Activated T-cell treated with anti-CD3 and anti-CD28 coated beads for 4 hours (primary cell): ENCODE data around the gene PSG7.
"Not testable (repeated sequence)": the region's sequence is repeated elsewhere in the genome, so short reads cannot be mapped to it uniquely, and the experiment has no call there.

Experiments used
- DNase-seq: peaks from one replicate; pipeline ENCODE4 v3.0.0-alpha.2; 2020

Gene PSG7

DNA sequence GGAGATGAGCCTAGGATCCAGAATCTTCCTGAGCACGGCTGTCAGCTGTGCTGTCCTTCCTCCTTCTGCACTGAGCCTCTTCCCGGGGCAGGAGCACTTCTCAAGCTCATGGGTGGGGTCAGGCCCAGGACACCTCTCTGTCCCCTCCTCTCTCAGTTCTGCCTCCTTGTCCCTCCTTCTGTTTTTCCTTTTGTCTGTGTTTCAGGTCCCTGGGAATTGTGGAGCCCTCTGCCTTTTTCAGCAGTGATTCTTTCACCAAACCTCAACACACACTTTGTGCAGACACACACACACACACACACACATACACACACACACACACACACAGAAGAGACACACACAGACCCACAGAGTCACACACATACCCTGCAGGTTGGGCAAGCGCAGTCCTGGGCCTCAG is at the start of gene PSG7:
Gene PSG7 (minus strand): TSS at position 101 of the 400 bp plus-strand sequence. CDS start 131 bp downstream, outside the sequence.
- not testable (repeated sequence) for DNase-seq

DNA sequence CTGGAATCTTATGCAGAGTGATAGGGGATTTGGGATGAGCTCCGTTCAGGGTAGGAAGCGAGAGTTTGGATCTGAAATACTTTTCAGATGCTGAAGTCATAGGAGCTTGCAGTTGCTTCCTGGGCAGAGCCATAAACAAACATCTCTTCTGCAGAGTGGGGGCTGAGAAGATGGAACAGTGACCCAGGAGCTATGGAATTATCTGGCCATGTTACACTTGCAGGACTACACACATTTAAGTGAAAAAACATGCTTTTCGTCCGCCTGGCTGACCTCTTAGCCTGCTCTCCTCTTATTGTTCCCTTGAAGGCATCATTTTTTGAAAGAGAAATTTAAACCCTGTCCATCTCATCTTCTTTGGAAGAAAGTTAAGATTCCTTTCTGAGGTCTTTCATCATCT is 48.6 kb upstream of the PSG7 start:
- no peak for DNase-seq

DNA sequence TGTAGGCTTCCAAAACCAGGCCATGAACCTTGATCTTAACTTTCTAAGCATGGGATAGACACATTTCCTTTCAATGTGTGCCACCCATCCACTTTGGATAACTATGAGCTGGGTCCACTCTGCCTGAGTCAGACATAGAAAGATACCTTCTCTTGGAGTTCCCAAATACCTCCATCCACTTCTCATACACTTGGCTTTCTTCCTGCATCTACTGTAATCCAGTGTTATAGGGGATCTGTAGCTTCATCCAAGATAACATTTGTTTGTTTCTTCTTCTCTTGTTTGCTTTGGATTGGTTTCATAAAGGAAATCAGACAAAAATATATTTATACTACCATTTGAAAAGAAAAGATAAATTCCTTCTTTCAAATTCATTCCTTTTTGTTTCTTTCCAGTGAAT is 45.1 kb upstream of the PSG7 start:
- not testable (repeated sequence) for DNase-seq

DNA sequence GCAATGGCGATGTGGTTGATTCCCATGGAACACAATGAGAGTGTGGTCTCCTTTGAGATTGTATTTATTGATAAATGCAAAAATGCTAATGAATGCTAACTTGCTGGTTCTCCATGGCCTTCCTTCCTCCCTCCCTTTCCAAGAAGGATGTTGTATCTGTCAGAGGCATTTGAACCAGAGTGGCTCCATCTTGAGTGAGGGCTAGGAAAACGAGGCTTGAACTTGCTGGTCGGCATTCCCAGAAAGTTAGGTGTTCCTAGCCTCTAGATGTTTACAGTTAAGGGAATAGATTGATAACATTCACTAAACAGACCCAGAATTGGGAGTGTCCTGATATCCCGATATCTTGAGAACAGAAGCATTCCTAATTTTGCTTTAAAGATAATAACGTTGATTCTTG is 34.4 kb upstream of the PSG7 start:
- DNase-seq, result not testable (repeated sequence)

DNA sequence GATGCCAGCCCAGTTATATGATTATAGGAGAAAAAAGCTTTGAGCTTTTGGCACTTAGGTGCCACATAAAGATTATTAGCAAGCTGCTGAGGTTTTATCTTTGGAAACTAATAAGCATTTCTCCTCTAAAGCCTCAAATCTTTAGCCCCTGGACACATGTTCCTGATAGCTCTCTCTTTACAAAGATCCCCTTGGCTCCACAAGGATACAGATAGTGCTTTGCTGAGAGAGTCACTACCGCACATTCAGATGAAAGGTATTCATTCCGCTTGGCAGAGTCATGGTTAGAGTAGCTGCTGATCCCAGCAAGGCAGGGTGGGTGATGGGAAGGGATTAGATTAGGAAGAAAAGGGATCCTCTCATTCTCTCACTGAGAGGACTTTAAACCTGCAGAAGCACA is 28.2 kb upstream of the PSG7 start:
- no peak for DNase-seq

DNA sequence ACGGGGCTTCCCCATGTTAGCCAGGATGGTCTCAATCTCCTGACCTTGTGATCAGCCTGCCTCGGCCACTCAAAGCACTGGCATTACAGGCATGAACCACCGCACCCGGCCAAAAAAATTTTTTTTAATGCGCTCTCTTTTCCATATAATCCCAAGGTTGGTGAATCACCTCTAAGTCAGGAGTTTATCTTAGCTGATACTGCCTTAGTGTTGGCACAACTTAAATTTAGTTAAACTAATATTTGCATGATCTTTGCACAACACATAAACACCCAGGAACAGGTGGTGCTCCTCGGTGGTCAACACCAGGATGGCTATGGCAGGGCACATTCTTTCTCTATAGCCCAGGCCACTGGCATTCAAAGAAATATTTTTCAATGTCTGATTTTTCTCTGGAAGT is 24.1 kb upstream of the PSG7 start:
- no peak for DNase-seq

DNA sequence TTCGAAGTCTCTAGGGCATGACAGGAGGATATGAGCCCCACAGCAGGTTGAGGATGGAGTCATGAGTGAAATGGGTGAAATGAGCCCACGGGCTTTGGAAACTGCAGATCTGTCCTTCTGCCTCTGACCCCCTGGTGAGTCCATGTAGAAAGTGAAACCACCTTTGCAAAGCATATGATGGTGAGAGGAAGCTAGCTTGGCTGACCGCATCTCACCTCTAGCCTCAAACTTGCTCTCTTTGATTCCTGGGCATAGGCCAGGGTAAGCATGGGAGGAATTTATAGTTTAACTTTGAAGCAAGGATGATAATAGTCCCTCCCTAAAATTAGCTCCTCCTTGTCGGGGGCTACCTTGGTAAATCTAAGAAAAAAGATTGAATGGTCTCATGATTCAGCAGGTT is 15.1 kb upstream of the PSG7 start:
- not testable (repeated sequence) for DNase-seq

DNA sequence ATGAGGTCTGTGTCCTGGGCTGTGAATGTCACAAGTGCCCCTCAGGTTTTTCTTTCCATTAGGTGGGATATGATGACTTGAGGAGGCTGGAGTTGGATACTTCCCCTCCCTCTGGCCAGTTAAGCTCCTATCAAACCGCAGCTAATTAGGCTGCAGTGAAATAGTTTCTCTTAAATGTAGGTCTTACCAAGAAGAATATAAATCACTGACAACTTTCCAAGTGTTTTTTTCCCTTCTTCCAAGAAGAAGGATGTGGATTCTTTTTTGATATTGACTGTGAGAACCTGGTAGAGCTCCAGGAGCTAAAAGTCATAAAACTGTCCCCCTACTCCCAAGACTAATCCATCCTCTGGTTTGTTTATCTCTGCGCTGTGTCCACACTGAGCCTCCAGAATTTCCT is 14.5 kb upstream of the PSG7 start:
- DNase-seq, result not testable (repeated sequence)

DNA sequence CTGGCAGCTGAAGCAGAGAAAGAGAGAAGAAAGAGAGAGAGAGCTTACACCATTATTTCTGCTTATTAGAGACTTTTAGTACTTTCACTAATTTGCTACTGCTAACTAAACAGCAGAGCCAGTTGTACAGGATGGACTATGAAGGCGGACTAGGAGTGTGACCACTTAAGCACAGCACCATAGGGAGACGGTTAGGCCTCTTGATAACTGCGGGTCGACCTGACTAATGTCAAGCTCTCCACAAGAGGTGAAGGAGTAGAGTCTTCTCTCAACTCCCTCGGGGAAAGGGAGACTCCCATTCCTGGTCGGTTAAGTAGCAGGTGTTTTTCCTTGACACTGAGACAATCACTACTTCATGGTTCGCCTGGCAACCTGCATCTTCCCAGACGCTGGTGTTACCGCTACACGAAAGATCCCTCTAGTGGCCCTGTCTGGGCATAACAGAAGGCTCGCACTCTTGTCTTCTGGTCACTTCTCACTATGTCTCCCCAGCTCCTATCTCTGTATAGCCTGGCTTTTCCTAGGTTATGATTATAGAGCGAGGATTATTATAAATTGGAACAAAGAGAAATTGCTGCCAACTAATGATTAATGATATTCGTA is 5.3 kb upstream of the PSG7 start:
- no peak for DNase-seq

DNA sequence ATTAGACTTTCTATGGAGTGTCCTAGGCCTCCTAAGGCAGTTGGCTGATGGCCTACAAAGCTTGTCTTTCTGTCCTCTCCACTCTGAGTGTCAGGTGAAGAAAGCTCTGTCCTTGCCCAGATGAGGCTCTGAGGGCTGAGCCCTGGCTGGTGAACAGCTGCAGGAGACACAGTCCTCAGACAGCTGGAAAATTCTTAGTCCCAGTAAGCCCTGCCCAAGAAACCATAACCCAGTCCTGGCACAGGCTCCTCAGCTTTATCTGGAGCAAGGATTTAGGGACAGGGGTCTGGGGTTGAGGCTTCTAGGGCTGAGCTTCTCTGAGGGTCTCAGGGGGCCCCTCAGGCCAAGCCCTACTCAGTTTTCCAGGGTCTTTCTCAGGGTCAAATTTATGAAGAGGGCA is 2.3 kb downstream of the PSG7 start:
- not testable (repeated sequence) for DNase-seq

DNA sequence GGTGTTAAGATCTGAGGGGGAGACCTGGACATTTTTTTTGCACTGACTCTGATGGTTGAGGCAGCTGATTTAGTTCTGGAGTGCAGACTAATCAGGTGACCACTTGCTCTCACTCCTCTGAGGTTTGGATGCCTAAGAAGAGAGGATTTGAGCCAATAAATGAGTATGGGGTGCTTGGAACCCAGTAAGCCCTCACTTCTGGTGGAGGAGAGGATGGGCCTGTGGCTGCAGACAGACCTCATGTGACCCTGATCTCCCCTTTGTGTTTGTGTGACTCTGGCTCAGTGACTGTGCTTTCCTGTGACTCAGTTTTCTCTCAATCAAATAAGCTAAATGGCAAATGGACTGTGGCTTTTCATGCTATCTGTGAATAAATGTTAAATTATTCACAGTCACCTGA is 2.8 kb downstream of the PSG7 start:
- not testable (repeated sequence) for DNase-seq

DNA sequence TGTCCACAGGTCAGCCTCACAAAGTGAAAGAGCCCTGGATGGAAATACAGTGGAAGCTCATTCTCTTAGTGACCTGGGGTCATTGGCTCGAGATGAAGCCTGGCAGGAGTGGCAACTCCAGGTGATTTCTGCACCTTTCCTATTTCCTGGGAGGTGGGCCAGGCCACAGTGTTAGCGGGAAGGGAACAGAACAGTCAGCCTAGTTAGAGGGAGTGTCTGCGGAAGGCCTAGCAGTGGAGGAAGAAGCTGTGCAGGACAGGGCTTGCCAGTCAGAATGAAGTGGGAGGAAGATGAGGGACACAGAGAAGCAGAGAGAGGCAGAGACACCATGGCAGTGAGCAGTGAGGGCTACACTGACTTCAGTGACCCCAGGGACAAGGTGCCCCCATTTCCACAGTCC is 3.6 kb downstream of the PSG7 start:
- not testable (repeated sequence) for DNase-seq

DNA sequence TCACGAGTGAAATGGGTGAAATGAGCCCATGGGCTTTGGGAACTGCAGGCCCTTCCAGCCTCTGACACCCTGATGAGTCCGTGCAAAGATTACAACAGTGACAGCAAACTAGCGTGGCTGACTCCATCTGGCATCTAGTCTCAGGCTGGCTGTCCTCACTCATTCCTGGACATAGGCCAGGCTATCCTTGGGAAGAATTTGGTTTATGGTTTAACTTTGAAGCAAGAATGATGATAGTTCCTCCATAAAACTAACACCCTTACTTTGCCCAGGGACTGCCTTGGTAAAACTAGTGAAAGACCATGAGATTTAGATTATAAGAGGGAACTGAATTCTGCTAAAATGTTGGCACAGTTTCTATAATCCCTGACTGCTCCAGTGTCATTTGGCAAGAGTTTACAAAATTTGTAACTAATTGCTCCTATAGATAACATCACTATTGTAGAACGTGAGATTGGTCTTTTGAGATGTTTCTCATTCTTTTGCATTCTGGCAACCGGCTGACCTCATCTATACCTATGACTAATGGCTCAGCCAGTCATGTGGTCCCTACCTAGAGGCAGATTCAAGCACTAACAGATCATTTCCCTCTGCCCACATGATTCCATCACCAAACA is 4.4 kb downstream of the PSG7 start:
- not testable (repeated sequence) for DNase-seq

DNA sequence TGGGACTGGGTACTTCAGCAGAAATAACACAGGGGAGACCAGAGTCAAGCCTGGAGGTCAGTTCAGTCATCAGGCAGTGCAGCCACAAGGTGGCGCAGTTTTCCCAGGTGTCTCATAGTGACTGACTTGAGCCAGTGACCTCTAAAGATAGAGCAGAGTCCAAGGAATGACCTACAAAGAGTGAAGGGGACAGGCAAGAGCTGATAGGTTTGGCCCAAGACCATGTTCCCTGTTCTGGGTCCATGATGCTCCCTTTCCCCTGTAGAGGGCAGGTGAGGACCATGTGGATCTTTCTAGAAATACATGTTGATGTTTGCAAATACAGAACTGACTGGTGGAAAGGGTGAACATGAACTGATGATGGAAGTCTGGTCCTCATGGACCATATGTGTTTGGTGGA is 6.8 kb downstream of the PSG7 start:
- not testable (repeated sequence) for DNase-seq

DNA sequence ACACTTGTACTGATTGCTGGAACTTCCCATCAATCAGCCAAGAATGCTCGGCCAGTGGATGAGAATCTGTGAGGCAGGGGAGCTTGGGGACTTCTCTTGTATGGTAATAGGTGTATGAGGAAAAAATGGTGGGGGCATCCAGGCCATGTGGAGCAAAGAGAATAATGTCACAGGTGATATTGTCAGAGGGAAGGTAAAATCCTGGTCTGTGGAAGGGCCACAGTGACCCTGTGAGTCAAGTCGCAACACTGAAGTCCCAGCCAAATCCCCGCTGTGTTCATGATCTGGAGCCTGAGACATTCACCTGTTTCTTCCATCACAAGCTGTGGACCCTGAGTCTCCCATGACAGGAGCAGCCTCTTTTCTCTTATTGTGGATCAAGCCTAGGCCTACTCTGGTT is 8.1 kb downstream of the PSG7 start:
- no peak for DNase-seq

DNA sequence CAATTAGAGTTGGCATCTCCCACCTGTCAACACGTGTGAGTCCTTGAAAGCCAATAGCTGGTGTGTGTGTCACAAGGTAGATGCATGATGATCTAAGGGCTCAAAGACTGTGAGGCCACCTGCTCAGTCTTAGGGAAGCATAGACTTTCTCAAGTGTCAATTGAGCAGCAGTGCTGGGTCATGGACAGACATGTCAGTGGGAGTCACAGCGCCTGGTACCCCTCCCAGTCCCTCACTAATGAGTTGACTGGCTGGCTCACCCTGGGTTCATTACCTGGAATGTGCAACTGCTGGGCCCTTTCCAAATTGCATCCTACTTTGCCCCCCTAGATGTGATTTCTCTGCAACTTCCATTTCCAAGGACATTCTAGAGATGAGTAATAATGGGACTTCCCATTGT is 10.2 kb downstream of the PSG7 start:
- DNase-seq, result no peak

DNA sequence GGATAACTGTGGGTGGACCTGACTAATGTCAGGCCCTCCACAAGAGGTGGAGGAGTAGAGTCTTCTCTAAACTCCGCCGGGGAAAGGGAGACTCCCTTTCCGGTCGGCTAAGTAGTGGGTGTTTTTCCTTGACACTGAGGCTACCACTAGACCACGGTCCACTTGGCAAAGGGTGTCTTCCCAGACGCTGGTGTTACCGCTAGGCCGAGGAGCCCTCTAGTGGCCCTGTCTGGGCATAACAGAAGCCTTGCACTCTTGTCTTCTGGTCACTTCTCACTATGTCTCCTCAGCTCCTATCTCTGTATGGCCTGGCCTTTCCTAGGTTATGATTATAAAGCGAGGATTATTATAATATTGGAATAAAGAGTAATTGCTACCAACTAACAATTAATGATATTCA is 13.9 kb downstream of the PSG7 start:
- DNase-seq, result not testable (repeated sequence)

DNA sequence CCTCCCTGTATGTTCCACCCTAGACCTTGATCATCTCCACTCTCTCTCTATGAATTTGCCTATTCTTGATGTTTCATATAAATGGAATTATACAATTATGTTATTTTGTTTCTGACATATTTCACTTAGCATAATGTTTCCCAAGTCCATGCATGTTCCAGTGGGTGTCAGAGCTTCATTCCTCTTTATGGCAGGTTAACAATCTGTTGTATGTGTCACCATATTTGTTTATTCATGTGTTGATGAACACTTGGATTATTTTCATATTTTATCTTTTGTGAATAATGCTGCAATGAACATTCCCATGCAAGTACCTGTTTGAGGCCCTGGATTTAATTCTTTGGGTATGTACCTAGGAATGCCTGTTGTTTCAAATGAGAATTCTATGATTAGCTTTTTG is 16.0 kb downstream of the PSG7 start:
- not testable (repeated sequence) for DNase-seq

DNA sequence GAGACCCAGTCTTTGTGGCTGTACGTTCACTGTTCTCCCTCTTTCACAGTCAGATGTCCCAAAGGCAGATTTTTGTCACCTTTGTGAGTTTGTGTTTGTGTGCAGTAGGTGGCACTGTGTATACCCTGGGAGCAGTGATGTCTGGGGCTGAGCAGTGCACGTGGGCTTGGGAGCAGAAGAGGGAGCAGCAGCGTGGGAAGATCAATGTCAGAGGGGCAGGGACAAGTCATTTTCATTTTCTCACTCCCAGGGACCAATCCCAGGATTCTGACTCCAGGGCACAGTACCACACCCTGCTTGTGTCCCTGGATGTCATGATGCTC is 17.3 kb downstream of the PSG7 start:
- DNase-seq, result no peak

DNA sequence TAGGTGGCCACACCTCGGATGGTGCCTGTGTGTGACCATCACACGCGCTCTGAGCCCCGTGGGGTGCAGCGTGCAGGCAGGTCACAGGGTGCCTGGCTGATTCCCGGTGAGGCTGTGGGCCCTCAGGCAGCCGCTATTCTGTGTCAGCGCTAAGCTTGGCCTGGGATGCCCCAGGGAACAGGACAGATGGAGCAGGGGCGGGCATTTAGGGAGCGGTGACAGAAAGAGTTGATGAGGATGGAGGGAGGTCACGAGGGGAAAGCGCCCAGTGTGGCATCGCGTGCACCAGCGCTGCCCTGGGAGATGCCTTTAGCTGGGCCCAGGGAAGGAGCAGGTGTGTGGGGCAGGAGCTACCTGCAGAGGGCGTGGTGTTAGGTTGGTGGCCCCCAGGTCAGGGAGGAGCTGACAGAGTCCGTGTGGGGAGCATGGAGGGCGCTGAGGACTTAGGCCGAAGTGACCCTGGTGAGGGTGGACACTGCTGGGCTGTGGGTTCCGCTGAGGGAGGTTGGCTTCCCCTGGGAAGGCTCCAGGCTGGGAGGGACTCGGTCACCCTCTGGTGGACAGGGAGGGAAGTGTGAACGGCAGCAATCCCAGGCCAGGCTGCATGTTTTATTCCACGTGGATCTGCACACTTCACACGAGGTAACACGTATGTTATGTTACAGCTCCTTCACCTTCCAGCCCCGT is 17.8 kb downstream of the PSG7 start:
- not testable (repeated sequence) for DNase-seq

DNA sequence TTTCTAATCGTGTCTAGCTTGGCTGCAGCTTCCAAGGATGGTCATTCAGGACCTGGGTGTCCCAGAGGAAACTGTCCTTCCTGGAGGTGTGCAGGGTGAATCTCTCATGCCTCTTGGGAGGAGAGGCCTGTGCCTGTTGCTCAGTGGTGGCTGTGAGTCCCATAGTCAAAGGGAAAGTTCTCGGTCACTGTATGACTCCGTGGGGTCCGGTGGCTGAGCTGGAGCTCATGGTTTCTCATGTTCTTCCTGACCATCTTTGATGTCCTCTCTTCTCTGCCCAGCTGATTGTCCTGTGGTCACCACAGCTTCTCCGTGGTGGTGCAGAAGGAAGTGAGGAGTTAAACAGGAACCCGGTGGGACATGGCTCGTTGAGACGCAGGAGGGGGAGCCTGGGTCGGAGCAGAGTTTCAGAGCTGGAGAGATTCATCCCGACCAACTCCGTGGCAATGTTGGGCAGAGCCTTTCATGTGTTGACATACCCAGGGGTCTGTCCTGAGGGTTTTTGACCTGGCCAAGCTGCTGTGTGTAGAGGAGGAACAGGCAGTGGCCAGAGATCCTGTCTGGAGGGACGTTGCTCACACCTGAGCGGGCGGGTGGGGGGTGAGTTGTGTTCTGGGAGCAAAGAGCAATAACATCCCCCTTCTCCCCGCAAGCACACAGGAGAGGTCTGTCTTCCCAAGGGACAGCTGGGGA is 18.5 kb downstream of the PSG7 start:
- not testable (repeated sequence) for DNase-seq

DNA sequence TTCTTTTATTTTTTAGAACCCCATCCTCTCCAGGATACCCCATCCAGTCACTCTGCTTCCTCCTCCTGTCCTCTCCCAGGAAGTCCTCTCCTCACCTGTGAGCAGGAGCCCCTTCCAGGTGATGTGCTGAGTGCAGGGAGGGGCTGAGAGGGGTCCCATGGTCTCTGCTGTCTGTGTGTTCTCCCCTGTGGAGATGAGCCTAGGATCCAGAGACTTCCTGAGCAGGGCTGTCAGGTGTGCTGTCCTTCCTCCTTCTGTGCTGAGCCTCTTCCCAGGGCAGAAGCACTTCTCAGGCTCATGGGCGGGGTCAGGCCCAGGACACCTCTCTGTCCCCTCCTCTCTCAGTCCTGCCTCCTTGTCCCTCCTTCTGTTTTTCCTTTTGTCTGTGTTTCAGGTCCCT is 19.4 kb downstream of the PSG7 start, which contains the start of gene PSG6:
Gene PSG6 (minus strand): TSS at position 261 of the 400 bp plus-strand sequence. CDS start 102 bp downstream, at position 159.
- not testable (repeated sequence) for DNase-seq

DNA sequence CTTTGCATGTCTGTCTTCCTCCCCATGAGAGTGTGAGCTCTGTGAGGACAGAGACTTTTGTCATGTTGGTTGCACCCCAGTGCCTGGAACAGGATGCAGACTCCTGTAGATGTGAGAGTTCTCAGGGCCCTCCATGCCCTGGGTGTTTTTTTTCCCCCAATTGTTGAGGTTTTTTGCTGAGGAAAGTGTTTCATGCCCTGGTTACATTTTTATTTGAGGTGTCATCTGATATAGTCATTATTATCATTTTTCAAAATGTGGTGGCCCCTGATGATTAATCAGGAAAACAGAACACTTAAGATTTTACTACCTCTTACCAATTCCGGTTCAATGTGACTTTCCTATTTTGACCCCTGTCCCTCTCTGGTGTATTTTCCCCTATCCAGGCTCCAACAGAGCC is 20.1 kb downstream of the PSG7 start:
- not testable (repeated sequence) for DNase-seq

DNA sequence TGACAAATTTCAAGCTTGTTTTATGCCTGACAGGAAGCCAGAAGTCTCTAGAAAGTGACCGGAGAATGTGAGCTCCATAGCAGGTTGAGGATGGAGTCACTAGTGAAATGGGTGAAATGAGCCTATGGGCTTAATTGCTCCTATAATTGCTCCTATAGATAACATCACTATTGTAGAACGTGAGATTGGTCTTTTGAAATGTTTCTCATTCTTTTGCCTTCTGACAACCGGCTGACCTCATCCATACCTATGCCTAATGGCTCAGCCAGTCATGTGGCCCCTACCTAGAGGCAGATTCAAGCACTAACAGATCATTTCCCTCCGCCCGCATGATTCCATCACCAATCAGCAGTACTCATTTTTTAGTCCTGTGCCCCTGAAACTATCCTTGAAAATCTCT is 23.5 kb downstream of the PSG7 start:
- DNase-seq, result not testable (repeated sequence)
